ENCODE results near the gene BNIP1.

GRCh38 chr5:173210877-173211276, 66.5 kb downstream of the BNIP1 start:
- TF ChIP-seq, protein P1, sequence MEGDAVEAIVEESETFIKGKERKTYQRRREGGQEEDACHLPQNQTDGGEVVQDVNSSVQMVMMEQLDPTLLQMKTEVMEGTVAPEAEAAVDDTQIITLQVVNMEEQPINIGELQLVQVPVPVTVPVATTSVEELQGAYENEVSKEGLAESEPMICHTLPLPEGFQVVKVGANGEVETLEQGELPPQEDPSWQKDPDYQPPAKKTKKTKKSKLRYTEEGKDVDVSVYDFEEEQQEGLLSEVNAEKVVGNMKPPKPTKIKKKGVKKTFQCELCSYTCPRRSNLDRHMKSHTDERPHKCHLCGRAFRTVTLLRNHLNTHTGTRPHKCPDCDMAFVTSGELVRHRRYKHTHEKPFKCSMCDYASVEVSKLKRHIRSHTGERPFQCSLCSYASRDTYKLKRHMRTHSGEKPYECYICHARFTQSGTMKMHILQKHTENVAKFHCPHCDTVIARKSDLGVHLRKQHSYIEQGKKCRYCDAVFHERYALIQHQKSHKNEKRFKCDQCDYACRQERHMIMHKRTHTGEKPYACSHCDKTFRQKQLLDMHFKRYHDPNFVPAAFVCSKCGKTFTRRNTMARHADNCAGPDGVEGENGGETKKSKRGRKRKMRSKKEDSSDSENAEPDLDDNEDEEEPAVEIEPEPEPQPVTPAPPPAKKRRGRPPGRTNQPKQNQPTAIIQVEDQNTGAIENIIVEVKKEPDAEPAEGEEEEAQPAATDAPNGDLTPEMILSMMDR (IDR thresholded peaks at IDR 0.05), result no peak
- TF ChIP-seq POLR2A (IDR thresholded peaks at IDR 0.05), result no peak
